Large intestine (tissue), 3 donors: ENCODE data around the gene EEFSEC. TPM values are rescaled to one million over a fixed set of nuclear protein-coding genes. Genes with fewer than 3 reads are reported as not detected.

Experiments
- DNase-seq, 2 donors: peaks; one replicate each; pipeline versions ENCODE4 v3.0.0 to v3.0.0-alpha.2; 2013
- H3K27ac ChIP-seq: one replicate; pipeline ENCODE4 v1.5.1; 2013; ENCODE audit warnings: low read length
- H3K27me3 ChIP-seq: 2 replicates; pipeline ENCODE4 v1.6.1; 2013; ENCODE audit warnings: low read length; ENCODE audit not compliant: control insufficient read depth, insufficient read depth
- H3K36me3 ChIP-seq: 2 replicates; pipeline ENCODE4 v1.6.1; 2013; ENCODE audit warnings: low read length; ENCODE audit not compliant: control insufficient read depth, insufficient read depth
- H3K4me1 ChIP-seq: one replicate; pipeline ENCODE4 v1.6.1; 2013; ENCODE audit warnings: low read length; ENCODE audit not compliant: control insufficient read depth, insufficient read depth
- H3K4me3 ChIP-seq: one replicate; pipeline ENCODE4 v1.5.1; 2013; ENCODE audit warnings: low read length
- H3K9me3 ChIP-seq: one replicate; pipeline ENCODE4 v1.6.1; 2013; ENCODE audit warnings: mild to moderate bottlenecking, low read depth, low read length, moderate library complexity; ENCODE audit not compliant: control insufficient read depth
- WGBS: methylation state at CpG from one replicate; pipeline ENCODE4 v1.1.5; 2013; ENCODE audit warnings: low lambda C conversion rate; ENCODE audit not compliant: insufficient coverage; 5-methylcytosine and 5-hydroxymethylcytosine counted together
- polyA plus RNA-seq: library from polyadenylated mRNA; unstranded; fragments of 120-200 nt; gene quantifications from one replicate; pipeline ENCODE4 v1.2.1, GENCODE V29; 2013

Gene EEFSEC
- polyA plus RNA-seq, 1 donor, result 23.9 TPM

GRCh38 chr3:128452678-128453275 is 299.5 kb downstream of the EEFSEC start:
- no CpG with 5 or more reads among the region's 21 CpGs for WGBS
- no peak for DNase-seq
- no peak overlapping the region for H3K27ac ChIP-seq
- H3K9me3 ChIP-seq, result no peaks in the 10 kb centered on the region
- H3K27me3 ChIP-seq, result peaks cover 45% of the 10 kb centered on the region
- no peaks in the 10 kb centered on the region for H3K36me3 ChIP-seq
- no peak overlapping the region for H3K4me3 ChIP-seq
- H3K4me1 ChIP-seq, result no peaks in the 10 kb centered on the region

GRCh38 chr3:128453501-128454309 is 300.4 kb downstream of the EEFSEC start:
- H3K27me3 ChIP-seq, result peaks cover 43% of the 10 kb centered on the region
- WGBS, result no CpG with 5 or more reads among the region's 21 CpGs

GRCh38 chr3:128454310-128454618 is 301.0 kb downstream of the EEFSEC start:
- no CpG with 5 or more reads among the region's 2 CpGs for WGBS
- Histone ChIP-seq H3K4me3 (no peak overlapping the region), H3K27ac (no peak overlapping the region), H3K27me3 (peaks cover 40% of the 10 kb centered on the region), H3K4me1 (no peaks in the 10 kb centered on the region), H3K36me3 (no peaks in the 10 kb centered on the region), H3K9me3 (no peaks in the 10 kb centered on the region)
- DNase-seq, result no peak

More at GRCh38 chr3:128453501-128454309, 300.4 kb downstream of the EEFSEC start:
- H3K4me1 ChIP-seq, result no peaks in the 10 kb centered on the region
- DNase-seq, result no peak
- no peak overlapping the region for H3K27ac ChIP-seq
- H3K9me3 ChIP-seq, result no peaks in the 10 kb centered on the region
- H3K36me3 ChIP-seq, result no peaks in the 10 kb centered on the region
- H3K4me3 ChIP-seq, result no peak overlapping the region

GRCh38 chr3:128455116-128455515 is 301.8 kb downstream of the EEFSEC start:
- WGBS, result 100% methylated on average over 1 of the region's 5 CpGs

GRCh38 chr3:128455786-128456748 is 302.8 kb downstream of the EEFSEC start:
- WGBS, result no CpG with 5 or more reads among the region's 16 CpGs
- no peaks in the 10 kb centered on the region for H3K36me3 ChIP-seq
- H3K4me1 ChIP-seq, result no peaks in the 10 kb centered on the region
- no peak overlapping the region for H3K4me3 ChIP-seq
- H3K27ac ChIP-seq, result no peak overlapping the region
- no peaks in the 10 kb centered on the region for H3K9me3 ChIP-seq
- H3K27me3 ChIP-seq, result peaks cover 40% of the 10 kb centered on the region
- no peak for DNase-seq

More at GRCh38 chr3:128455116-128455515, 301.8 kb downstream of the EEFSEC start:
- Histone ChIP-seq H3K4me3 (no peak overlapping the region), H3K4me1 (no peaks in the 10 kb centered on the region), H3K27me3 (peaks cover 40% of the 10 kb centered on the region), H3K27ac (no peak overlapping the region), H3K36me3 (no peaks in the 10 kb centered on the region), H3K9me3 (no peaks in the 10 kb centered on the region)
- DNase-seq, result no peak

- Histone ChIP-seq H3K4me1 (no peaks in the 10 kb centered on the region), H3K27me3 (peaks cover 37% of the 10 kb centered on the region), H3K36me3 (no peaks in the 10 kb centered on the region), H3K9me3 (no peaks in the 10 kb centered on the region), H3K27ac (no peak overlapping the region), H3K4me3 (no peak overlapping the region)
- no CpG with 5 or more reads among the region's 27 CpGs for WGBS
- DNase-seq, result no peak
These were observed 303.8 kb downstream of the EEFSEC start for GRCh38 chr3:128456776-128457715.

- whole genome bisulfite sequencing, result no CpG with 5 or more reads among the region's 12 CpGs
- no peaks in the 10 kb centered on the region for H3K4me1 ChIP-seq
- H3K27ac ChIP-seq, result no peak overlapping the region
- no peak for DNase-seq
- H3K36me3 ChIP-seq, result no peaks in the 10 kb centered on the region
- peaks cover 33% of the 10 kb centered on the region for H3K27me3 ChIP-seq
- H3K4me3 ChIP-seq, result no peak overlapping the region
- no peaks in the 10 kb centered on the region for H3K9me3 ChIP-seq
These were observed 304.7 kb downstream of the EEFSEC start for GRCh38 chr3:128457937-128458336.

Other genes with a start within 250 kb of the EEFSEC start
- 0.52 TPM for gene KBTBD12, start 238.2 kb upstream of the EEFSEC start, polyA plus RNA-seq
- gene SEC61A1, start 101.0 kb upstream of the EEFSEC start, polyA plus RNA-seq, result 176 TPM
- 35.2 TPM for gene RUVBL1, start 29.7 kb upstream of the EEFSEC start, polyA plus RNA-seq